Endothelial cell of umbilical vein (primary cell): Measurements from ENCODE around the gene SHC4. TPM values are rescaled to one million over a fixed set of nuclear protein-coding genes. Genes with fewer than 3 reads are reported as not detected.

ENCODE experiments used
- BruUV-seq: library from RNA; stranded (reverse); fragments of 400-500 nt; replicated peaks from 2 replicates; lab custom pipeline; 2021; lab: Mats Ljungman, UMichigan
- CTCF ChIA-PET: fragments of 300-600, 350-600 bp; sonication (Branson Sonifier 250); formaldehyde crosslinking; loops from one replicate; lab custom pipeline; 2021; ENCODE audit warnings: antibody characterized with exemption, inconsistent platforms; lab: Charles Lee
- POLR2A ChIA-PET: fragments of 300-600, 350-600 bp; sonication (Branson Sonifier 250); formaldehyde crosslinking; loops from one replicate; lab custom pipeline; 2021; ENCODE audit warnings: antibody characterized with exemption, inconsistent platforms; lab: Charles Lee
- DNase-seq: peaks from one replicate; pipeline ENCODE4 v3.0.0-alpha.2; 2011; ENCODE audit warnings: low read depth, low spot score
- FAIRE-seq: peaks from 2 replicates; lab custom pipeline; 2011; peaks lifted over from hg19 to GRCh38; lab: Jason Lieb, UNC
- H2AFZ ChIP-seq: 2 replicates; pipeline ENCODE4 v1.6.0; 2012; ENCODE audit warnings: low read depth, low read length, control low read depth, inconsistent platforms
- H3K27ac ChIP-seq: 2 replicates; pipeline ENCODE4 v1.5.1; 2011; ENCODE audit warnings: low read depth, mild to moderate bottlenecking, control low read depth, low read length, moderate library complexity; ENCODE audit not compliant: insufficient read depth
- H3K27me3 ChIP-seq, 2 experiments: 2 replicates each; pipeline versions ENCODE4 v1.6.0 to v1.6.1; 2011; ENCODE audit warnings: low read length in 2 of 2, mixed read lengths in 1 of 2; ENCODE audit not compliant: control insufficient read depth in 2 of 2, insufficient read depth in 2 of 2
- H3K36me3 ChIP-seq, 2 experiments: 2 replicates in 1 of 2; 3 replicates in 1 of 2; pipeline ENCODE4 v1.5.1; 2011; ENCODE audit warnings: low read length in 2 of 2, mild to moderate bottlenecking in 1 of 2, moderate library complexity in 1 of 2; ENCODE audit not compliant: control insufficient read depth in 2 of 2, insufficient read depth in 2 of 2; ENCODE audit errors: extremely low read depth in 1 of 2
- H3K4me1 ChIP-seq: 3 replicates; pipeline ENCODE4 v1.5.1; 2011; ENCODE audit warnings: mild to moderate bottlenecking, low read length; ENCODE audit not compliant: control insufficient read depth, insufficient read depth; ENCODE audit errors: extremely low read depth
- H3K4me2 ChIP-seq: 2 replicates; pipeline ENCODE4 v1.6.1; 2011; ENCODE audit warnings: low read length, control low read depth, mixed read lengths; ENCODE audit not compliant: insufficient read depth
- H3K4me3 ChIP-seq, 3 experiments: fragments of 200-600 bp in 1 of 3; sonication (generic), shearing (Covaris generic) in 1 of 3; replicated peaks in 1 of 3; 2 replicates each; pipeline ENCODE4 v1.5.1; 2011 to 2016; ENCODE audit warnings: control low read depth in 3 of 3, low read length in 3 of 3, mild to moderate bottlenecking in 2 of 3, inconsistent platforms in 1 of 3, low read depth in 1 of 3, moderate library complexity in 1 of 3; ENCODE audit not compliant: insufficient read depth in 1 of 3
- H3K79me2 ChIP-seq: 2 replicates; pipeline ENCODE4 v1.6.0; 2012; ENCODE audit warnings: low read length, inconsistent platforms; ENCODE audit not compliant: control insufficient read depth, insufficient read depth
- H3K9ac ChIP-seq: replicated peaks from 2 replicates; pipeline ENCODE3; 2011; ENCODE audit warnings: low read length, control low read depth; ENCODE audit not compliant: insufficient read depth; ENCODE audit errors: extremely low read depth
- H3K9me1 ChIP-seq: replicated peaks from 3 replicates; pipeline ENCODE4 v1.6.0; 2011; ENCODE audit warnings: mild to moderate bottlenecking, low read length; ENCODE audit not compliant: control insufficient read depth, insufficient read depth; ENCODE audit errors: extremely low read depth
- H3K9me3 ChIP-seq: replicated peaks from 2 replicates; pipeline ENCODE4 v1.5.1; 2012; ENCODE audit warnings: low read length, inconsistent platforms; ENCODE audit not compliant: control insufficient read depth, insufficient read depth
- H4K20me1 ChIP-seq: replicated peaks from 2 replicates; pipeline ENCODE3; 2011; ENCODE audit warnings: mild to moderate bottlenecking, low read length; ENCODE audit not compliant: control insufficient read depth, insufficient read depth; ENCODE audit errors: extremely low read depth
- EZH2 ChIP-seq: IDR thresholded peaks from 2 replicates; pipeline ENCODE4 v1.6.1; 2012; ENCODE audit warnings: borderline replicate concordance, low read depth, mild to moderate bottlenecking, moderate library complexity, low read length, inconsistent platforms; ENCODE audit not compliant: severe bottlenecking
- FOS ChIP-seq: IDR thresholded peaks from 2 replicates; pipeline ENCODE4 v1.6.1; 2011; ENCODE audit warnings: mild to moderate bottlenecking, low read length, moderate library complexity, borderline replicate concordance; ENCODE audit not compliant: insufficient read depth
- GATA2 ChIP-seq: IDR thresholded peaks from 2 replicates; pipeline ENCODE4 v1.7.0; 2011; ENCODE audit warnings: low read depth, mild to moderate bottlenecking, moderate library complexity, mixed read lengths, low read length; ENCODE audit not compliant: insufficient read length, insufficient read depth
- JUN ChIP-seq: IDR thresholded peaks from 2 replicates; pipeline ENCODE4 v1.6.1; 2011; ENCODE audit warnings: borderline replicate concordance, low read depth; ENCODE audit not compliant: insufficient read length, insufficient read depth
- MYC ChIP-seq: IDR thresholded peaks from one replicate; pipeline ENCODE4 v1.6.1; 2011; ENCODE audit warnings: mild to moderate bottlenecking, low read depth, low read length
- POLR2A ChIP-seq: IDR thresholded peaks from 2 replicates; pipeline ENCODE4 v1.6.1; 2012; ENCODE audit warnings: low read depth, mild to moderate bottlenecking, control low read depth, low read length
- POLR2AphosphoS5 ChIP-seq: IDR thresholded peaks from 2 replicates; pipeline ENCODE4 v1.6.1; 2012; ENCODE audit warnings: low read depth, mild to moderate bottlenecking, control low read depth, low read length, moderate library complexity; ENCODE audit not compliant: insufficient read depth
- dilution Hi-C: fragments of 300-500 bp; cut with MboI; formaldehyde crosslinking; loops from one replicate; pipeline ENCODE4 v1.15.0; 2019; ENCODE audit warnings: low sequenced_read_pairs; ENCODE audit not compliant: extremely low pct_ligation_motif_present
- intact Hi-C: fragments of 100-400 bp; cut with micrococcal nuclease; formaldehyde crosslinking; loops from one replicate; pipeline ENCODE4 v1.10.0; 2022
- polyA plus RNA-seq, 4 experiments: library from polyadenylated mRNA; depleted of rRNA in 3 of 4; stranded (reverse) in 3 of 4; unstranded in 1 of 4; fragments of >200 nt; gene quantifications; 2 replicates each; pipeline versions ENCODE4 v1.2.1 to v1.2.3, GENCODE V29; 2011 to 2012; ENCODE audit warnings: missing spikeins in 1 of 4
- total RNA-seq: library from RNA; stranded (reverse); gene quantifications from 2 replicates; pipeline ENCODE4 v1.2.3, GENCODE V29; 2021
- TF ChIP-seq, protein P1 (sequence below), 2 donors: IDR thresholded peaks; 1 replicate in 1 of 2; 2 replicates in 1 of 2; pipeline ENCODE4 v1.5.1; 2011; ENCODE audit warnings: low read length in 2 of 2, mild to moderate bottlenecking in 2 of 2, moderate library complexity in 2 of 2, control low read depth in 1 of 2, inconsistent platforms in 1 of 2, low read depth in 1 of 2; ENCODE audit not compliant: insufficient read depth in 1 of 2; ENCODE audit errors: extremely low read depth in 1 of 2
- TF ChIP-seq, protein P2 (sequence below): IDR thresholded peaks from 2 replicates; pipeline ENCODE4 v1.6.1; 2011; ENCODE audit not compliant: insufficient read depth, insufficient read length

Gene SHC4
- total and polyA plus RNA-seq, 2 donors (not counting 3 experiments of a cell fraction or from before 2014, with no cell fraction given): 0.20 TPM; not detected in 1

DNA sequence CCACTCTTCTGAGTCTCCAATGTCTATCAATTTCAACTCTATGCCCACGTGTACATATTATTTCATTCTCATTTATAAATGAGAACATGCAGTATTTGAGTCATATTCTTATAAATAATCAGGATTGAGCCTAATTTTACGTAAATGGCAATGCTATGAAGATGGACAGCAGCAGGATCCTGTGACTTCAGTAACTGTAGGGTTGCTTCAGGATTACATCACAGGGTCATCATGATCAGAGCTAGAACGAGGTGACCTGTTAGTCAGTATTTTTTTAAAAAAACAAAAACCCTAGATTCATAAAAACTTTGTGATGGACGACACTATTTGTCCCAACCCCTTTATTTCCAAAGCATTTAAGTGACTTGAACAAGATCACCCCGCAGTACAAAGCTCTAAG is 21.8 kb downstream of the SHC4 start:
- dilution Hi-C loops (no loop called here), intact Hi-C loops (no loop called here)
- BruUV-seq: no TSS peak
- no peak overlapping the region for H3K4me3 ChIP-seq
- H3K4me1 ChIP-seq: peaks cover 7% of the 10 kb centered on the region
- H3K27me3 ChIP-seq: no peaks in the 10 kb centered on the region
- H4K20me1 ChIP-seq: no peaks in the 10 kb centered on the region
- no peaks in the 10 kb centered on the region for H3K79me2 ChIP-seq
- no peaks in the 10 kb centered on the region for H3K36me3 ChIP-seq
- TF ChIP-seq JUN: no peak
- TF ChIP-seq, protein P1, sequence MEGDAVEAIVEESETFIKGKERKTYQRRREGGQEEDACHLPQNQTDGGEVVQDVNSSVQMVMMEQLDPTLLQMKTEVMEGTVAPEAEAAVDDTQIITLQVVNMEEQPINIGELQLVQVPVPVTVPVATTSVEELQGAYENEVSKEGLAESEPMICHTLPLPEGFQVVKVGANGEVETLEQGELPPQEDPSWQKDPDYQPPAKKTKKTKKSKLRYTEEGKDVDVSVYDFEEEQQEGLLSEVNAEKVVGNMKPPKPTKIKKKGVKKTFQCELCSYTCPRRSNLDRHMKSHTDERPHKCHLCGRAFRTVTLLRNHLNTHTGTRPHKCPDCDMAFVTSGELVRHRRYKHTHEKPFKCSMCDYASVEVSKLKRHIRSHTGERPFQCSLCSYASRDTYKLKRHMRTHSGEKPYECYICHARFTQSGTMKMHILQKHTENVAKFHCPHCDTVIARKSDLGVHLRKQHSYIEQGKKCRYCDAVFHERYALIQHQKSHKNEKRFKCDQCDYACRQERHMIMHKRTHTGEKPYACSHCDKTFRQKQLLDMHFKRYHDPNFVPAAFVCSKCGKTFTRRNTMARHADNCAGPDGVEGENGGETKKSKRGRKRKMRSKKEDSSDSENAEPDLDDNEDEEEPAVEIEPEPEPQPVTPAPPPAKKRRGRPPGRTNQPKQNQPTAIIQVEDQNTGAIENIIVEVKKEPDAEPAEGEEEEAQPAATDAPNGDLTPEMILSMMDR (IDR thresholded peaks at IDR 0.05; ENCODE audit: extremely low read depth in 1 of 2, insufficient read depth in 1 of 2, low read depth in 1 of 2, low read length in 2 of 2): no peak
- TF ChIP-seq GATA2: no peak
- TF ChIP-seq POLR2AphosphoS5: no peak
- no peak for TF ChIP-seq FOS
- TF ChIP-seq, protein P2, sequence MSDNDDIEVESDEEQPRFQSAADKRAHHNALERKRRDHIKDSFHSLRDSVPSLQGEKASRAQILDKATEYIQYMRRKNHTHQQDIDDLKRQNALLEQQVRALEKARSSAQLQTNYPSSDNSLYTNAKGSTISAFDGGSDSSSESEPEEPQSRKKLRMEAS: no peak
- no peak for TF ChIP-seq POLR2A
- no peak for TF ChIP-seq EZH2
- TF ChIP-seq MYC: no peak
- H3K27ac ChIP-seq: no peak overlapping the region
- H3K9me3 ChIP-seq: no peaks in the 10 kb centered on the region
- ChIA-PET CTCF (no interaction called here), POLR2A (no interaction called here)
- H3K9ac ChIP-seq: no peak overlapping the region
- FAIRE-seq (no peak), DNase-seq (no peak)
- H3K4me2 ChIP-seq: no peak overlapping the region
- H2AFZ ChIP-seq: no peak overlapping the region
- no peaks in the 10 kb centered on the region for H3K9me1 ChIP-seq
